ENCODE results near the gene TEX36. TPM values are rescaled to one million over a fixed set of nuclear protein-coding genes. Genes with fewer than 3 reads are reported as not detected.

Gene TEX36, protein sequence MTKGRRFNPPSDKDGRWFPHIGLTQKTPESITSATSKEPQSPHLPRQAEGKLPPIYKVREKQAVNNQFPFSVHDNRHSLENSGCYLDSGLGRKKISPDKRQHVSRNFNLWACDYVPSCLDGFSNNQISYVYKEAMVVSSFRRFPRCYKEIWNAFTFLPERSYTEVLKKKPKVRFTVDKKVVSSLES
- total RNA-seq = under 1 TPM in 1 of 4 donors, not detected in 3; 0.49 TPM

DNA sequence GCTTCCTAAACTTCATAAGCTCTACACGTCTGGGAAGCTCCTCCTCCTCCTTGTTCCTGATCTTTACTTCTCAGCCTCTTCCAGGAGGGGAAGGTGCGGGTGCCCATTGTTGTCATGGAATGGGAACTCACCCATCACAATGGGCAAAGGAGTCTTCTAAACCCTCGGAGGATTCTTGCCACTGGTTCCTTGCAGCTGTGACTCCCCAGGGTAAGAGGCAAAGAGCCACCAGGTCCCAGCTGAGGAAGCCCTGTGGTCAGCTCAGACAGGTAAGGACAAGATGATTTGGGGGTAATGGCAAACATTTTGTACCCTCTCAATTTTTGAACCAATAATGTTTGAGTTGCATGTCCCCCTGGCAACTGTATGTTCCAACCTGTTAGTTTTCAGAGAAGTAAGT lies at the start of gene TEX36:
Gene TEX36, minus strand, starts transcription at position 101 of the 400 bp plus-strand sequence. CDS start 174 bp downstream, outside the sequence.
- no peak within 1 kb of the TSS for H3K4me3 ChIP-seq
- H3K27me3 ChIP-seq = no peaks in the 10 kb centered on the region
- H3K4me1 ChIP-seq = no peaks in the 10 kb centered on the region
- no peaks in the 10 kb centered on the region for H3K36me3 ChIP-seq
- intact Hi-C loops (cut with DNase I; ENCODE audit: low total_unique reads) = no loop called here
- H3K9me3 ChIP-seq = no peaks in the 10 kb centered on the region
- TF ChIP-seq, protein P1, sequence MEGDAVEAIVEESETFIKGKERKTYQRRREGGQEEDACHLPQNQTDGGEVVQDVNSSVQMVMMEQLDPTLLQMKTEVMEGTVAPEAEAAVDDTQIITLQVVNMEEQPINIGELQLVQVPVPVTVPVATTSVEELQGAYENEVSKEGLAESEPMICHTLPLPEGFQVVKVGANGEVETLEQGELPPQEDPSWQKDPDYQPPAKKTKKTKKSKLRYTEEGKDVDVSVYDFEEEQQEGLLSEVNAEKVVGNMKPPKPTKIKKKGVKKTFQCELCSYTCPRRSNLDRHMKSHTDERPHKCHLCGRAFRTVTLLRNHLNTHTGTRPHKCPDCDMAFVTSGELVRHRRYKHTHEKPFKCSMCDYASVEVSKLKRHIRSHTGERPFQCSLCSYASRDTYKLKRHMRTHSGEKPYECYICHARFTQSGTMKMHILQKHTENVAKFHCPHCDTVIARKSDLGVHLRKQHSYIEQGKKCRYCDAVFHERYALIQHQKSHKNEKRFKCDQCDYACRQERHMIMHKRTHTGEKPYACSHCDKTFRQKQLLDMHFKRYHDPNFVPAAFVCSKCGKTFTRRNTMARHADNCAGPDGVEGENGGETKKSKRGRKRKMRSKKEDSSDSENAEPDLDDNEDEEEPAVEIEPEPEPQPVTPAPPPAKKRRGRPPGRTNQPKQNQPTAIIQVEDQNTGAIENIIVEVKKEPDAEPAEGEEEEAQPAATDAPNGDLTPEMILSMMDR (IDR thresholded peaks at IDR 0.05) = no peak
- TF ChIP-seq POLR2A (IDR thresholded peaks at IDR 0.05) = no peak
- no peak for DNase-seq
- H3K27ac ChIP-seq = no peak within 1 kb of the TSS

DNA sequence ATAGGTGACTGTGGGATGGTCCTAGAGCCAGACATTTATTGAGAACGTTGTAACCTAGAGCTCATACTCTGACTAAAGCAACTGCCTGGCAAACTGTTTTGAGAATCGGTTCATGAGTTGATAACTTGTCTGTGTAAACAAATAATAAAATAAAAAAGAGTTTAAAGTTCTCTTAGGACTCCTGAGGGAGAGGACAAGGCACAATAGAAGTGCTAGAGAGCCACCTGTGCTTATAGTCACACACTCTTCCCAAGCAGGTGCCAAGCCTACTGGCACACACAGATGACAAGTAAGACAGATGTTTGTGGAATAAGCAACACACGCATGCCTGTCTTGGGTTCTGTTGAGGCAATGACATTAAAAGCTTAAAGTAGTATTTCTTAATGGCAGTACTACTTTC lies 44.5 kb upstream of the TEX36 start:
- Histone ChIP-seq H3K27me3 (no peaks in the 10 kb centered on the region), H3K27ac (no peak overlapping the region), H3K9me3 (no peaks in the 10 kb centered on the region), H3K4me3 (no peak overlapping the region), H3K4me1 (no peaks in the 10 kb centered on the region), H3K36me3 (no peaks in the 10 kb centered on the region)
- no peak for TF ChIP-seq POLR2A (IDR thresholded peaks at IDR 0.05)
- TF ChIP-seq, protein P1 (IDR thresholded peaks at IDR 0.05) = no peak
- no peak for DNase-seq
- intact Hi-C loops (cut with DNase I; ENCODE audit: low total_unique reads) = no loop called here

DNA sequence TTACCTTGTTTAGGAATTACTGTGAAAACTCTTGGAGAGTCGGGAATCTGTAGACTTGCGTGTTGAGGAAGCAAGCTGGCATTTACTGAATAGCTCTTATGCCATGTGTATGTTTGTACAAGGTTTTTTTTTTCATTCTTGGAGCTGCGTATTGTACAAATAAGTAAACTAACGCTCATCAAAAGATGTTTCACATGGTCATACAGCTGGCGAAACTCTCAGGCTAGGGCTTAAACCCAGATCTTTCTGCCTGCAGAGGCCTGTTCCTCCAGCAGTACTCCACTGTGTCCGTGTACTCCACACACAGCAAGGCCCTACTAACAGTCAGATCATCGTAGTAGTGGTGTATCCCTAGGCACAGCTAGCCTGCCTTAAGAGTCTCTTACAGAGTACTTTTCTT lies 44.0 kb upstream of the TEX36 start:
- no peak for TF ChIP-seq POLR2A (IDR thresholded peaks at IDR 0.05)
- TF ChIP-seq, protein P1 (IDR thresholded peaks at IDR 0.05) = no peak
- intact Hi-C loops (cut with DNase I; ENCODE audit: low total_unique reads) = no loop called here
- Histone ChIP-seq H3K4me3 (no peak overlapping the region), H3K27me3 (no peaks in the 10 kb centered on the region), H3K9me3 (no peaks in the 10 kb centered on the region), H3K27ac (no peak overlapping the region), H3K36me3 (no peaks in the 10 kb centered on the region), H3K4me1 (no peaks in the 10 kb centered on the region)
- no peak for DNase-seq

DNA sequence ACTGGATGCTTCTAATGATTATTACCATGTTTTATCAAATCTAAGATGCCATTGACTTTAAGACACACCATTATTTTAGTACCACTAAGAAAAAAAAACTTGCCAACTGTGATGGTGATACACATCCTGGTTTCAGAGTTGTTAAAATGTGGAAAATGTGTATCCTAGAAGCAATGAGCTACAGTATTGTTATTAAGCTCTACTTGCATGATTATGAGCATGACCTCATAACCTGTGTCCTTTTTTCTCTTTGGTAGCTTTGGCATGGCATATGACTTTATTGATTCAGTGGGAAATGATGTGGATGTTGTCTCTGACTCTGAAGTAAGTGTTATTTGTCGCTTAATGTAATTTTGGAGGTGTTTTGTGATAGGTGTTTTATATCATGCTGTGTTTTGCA lies 39.8 kb upstream of the TEX36 start:
- DNase-seq = no peak
- Histone ChIP-seq H3K9me3 (no peaks in the 10 kb centered on the region), H3K36me3 (no peaks in the 10 kb centered on the region), H3K27me3 (no peaks in the 10 kb centered on the region), H3K4me3 (no peak overlapping the region), H3K27ac (no peak overlapping the region), H3K4me1 (peaks cover 0 to 6% of the 10 kb centered on the region in 2 donors)
- intact Hi-C loops (cut with DNase I; ENCODE audit: low total_unique reads) = no loop called here
- TF ChIP-seq, protein P1 (IDR thresholded peaks at IDR 0.05) = no peak
- no peak for TF ChIP-seq POLR2A (IDR thresholded peaks at IDR 0.05)

DNA sequence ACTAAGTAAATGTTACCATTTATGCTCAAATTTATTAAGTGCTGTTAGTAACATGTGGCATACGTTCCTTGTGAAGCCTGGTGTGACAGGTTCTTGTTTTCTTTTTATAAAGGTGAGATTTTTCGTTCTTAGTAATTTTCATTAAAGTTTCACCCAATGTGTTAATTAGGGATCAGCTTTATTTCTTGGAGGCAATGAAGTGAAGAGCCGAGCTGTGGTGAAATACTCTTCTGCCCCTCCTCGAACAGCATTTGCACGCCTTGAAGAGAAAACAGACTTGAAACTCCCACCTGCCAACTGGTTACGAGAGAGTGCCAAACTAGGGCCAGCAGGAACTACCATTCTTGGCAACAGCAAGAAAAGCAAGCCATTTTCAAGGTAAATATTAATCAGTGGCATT lies 38.1 kb upstream of the TEX36 start:
- no peak for TF ChIP-seq POLR2A (IDR thresholded peaks at IDR 0.05)
- TF ChIP-seq, protein P1 (IDR thresholded peaks at IDR 0.05) = no peak
- intact Hi-C loops (cut with DNase I; ENCODE audit: low total_unique reads) = no loop called here
- H3K4me3 ChIP-seq = no peak overlapping the region

More for the DNA sequence above, 38.1 kb upstream of the TEX36 start:
- no peaks in the 10 kb centered on the region for H3K36me3 ChIP-seq
- no peak overlapping the region for H3K27ac ChIP-seq
- H3K27me3 ChIP-seq = no peaks in the 10 kb centered on the region
- peaks cover 0 to 6% of the 10 kb centered on the region in 2 donors for H3K4me1 ChIP-seq
- no peaks in the 10 kb centered on the region for H3K9me3 ChIP-seq
- no peak for DNase-seq

Data from uterus (tissue), 4 donors.